Measurements from ENCODE around the gene IFT43.

DNA sequence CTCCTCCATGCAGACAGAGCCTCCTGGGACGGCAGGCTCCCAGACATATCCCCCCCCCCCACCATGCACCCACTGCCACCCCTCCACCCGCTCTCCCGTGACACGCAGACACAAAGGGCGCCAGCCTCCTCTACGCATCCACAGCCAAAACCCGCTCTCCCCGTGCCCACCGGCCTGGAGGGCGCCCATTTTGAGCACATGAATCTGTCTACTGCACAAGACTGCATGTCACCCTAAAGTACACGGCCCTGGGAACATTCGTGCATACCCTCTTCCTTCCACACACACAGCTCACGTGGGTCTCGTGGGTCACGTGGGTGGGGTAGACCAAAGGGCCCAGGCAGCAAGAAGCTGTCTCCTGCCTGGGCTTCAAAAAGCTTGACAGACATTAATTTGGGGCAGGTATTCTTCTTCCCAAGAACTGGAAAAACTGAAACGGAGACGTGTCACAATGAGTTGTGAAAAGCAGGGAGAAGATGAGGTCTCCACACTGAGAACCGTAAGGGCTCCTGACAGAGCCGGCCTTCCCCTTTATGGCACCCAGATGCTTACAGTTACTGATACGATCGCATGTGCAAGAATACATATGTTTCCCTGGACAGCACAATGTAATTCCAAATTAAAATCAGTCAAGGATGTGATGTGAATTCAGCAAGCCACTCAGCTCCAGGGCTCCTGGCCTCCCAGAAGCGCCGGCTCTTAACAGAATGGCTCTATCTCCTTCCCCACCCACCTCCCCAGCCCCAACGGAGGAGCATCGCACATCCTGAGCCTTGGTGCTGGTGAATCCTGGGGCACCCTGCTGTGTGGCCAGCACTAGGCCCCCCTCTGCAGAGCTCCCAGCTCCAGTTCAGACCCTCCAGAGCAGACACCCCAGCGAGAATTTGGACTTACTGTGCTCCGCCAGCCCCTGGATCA lies 5.7 kb upstream of the IFT43 start:
- TF ChIP-seq, protein P1, sequence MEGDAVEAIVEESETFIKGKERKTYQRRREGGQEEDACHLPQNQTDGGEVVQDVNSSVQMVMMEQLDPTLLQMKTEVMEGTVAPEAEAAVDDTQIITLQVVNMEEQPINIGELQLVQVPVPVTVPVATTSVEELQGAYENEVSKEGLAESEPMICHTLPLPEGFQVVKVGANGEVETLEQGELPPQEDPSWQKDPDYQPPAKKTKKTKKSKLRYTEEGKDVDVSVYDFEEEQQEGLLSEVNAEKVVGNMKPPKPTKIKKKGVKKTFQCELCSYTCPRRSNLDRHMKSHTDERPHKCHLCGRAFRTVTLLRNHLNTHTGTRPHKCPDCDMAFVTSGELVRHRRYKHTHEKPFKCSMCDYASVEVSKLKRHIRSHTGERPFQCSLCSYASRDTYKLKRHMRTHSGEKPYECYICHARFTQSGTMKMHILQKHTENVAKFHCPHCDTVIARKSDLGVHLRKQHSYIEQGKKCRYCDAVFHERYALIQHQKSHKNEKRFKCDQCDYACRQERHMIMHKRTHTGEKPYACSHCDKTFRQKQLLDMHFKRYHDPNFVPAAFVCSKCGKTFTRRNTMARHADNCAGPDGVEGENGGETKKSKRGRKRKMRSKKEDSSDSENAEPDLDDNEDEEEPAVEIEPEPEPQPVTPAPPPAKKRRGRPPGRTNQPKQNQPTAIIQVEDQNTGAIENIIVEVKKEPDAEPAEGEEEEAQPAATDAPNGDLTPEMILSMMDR (IDR thresholded peaks at IDR 0.05; ENCODE audit: low read length), result no peak
- no peak for TF ChIP-seq EZH2 (optimal IDR thresholded peaks at IDR 0.05; ENCODE audit: low read depth, low read length)

Measured in MM.1S (cell line).